Measurements from ENCODE around the gene GGT6.
"Not testable (repeated sequence)": the region's sequence is repeated elsewhere in the genome, so short reads cannot be mapped to it uniquely, and the experiment has no call there.

GGT6 gene

GRCh38 chr17:4591529-4591928 lies 31.2 kb upstream of the GGT6 start:
- no peak for DNase-seq

DNA sequence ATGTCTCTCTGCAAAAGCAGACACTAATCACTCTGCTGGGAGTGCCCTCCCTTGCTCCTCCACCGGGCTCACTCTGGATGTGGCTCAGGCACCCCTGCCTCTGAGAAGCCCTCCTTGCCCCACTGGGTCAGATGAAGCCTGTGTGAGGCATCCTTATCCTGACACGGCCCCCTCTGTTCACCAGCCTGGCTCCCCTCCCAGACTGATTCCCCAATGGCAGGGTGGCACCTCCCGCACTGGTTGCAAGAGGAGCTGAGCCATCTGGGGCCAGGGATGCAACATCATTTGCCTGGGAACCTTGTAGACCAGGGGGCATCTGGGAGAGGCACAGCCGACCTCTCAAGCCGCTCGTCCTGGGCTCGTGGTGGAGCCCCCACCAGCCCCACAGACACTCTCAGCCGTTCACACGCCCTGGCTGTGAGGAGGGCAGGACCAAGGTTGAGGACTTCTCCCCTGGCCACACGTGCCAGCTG lies 30.6 kb upstream of the GGT6 start:
- peak; percentile 23 for DNase-seq

GRCh38 chr17:4590042-4590441 lies 29.7 kb upstream of the GGT6 start:
- not testable (repeated sequence) for DNase-seq

GRCh38 chr17:4588898-4589625 lies 28.7 kb upstream of the GGT6 start:
- DNase-seq: no peak

- no peak for DNase-seq
Measured at GRCh38 chr17:4588391-4588790, 28.0 kb upstream of the GGT6 start.

DNA sequence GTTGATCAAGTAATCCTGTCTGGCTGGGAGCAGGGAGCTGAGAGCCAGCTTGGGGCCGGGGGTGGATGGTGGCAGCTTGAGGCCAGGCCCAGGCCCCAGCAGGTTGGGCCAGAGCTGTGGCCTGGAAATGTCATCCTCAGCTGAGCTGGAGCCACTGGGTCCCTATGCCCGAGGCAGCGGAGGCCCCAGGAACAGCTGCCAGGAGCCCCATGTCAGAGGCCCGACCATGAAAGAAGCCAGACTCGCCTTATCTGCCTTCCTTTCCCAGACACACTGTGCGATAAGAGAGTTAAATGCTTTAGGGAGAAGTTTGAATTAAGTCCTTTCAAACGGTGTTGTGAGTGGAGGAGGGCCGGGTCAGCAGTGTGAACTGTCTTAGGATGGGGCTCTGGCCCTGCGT lies 27.4 kb upstream of the GGT6 start:
- DNase-seq: no peak

DNA sequence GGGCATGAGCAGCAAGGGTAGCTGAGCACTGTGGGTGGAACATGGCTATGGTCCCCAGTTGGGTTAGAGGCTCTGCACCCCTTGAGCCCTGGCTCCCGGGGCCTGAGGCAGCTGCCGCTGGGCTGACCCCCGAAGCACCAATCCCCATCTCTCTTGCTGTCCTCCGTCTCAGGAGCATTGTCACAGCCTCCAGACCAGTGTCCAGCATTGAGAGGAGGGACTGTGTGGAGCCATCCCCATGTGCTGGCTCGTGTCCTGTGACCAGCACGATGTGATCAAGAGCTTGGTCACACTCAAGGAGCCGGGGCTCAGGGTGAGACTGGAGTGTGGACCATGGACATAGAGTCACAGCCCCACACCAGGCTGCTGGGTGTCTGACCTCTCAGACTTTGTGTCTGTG lies 26.8 kb upstream of the GGT6 start:
- no peak for DNase-seq

- DNase-seq: no peak
Measured at GRCh38 chr17:4586043-4586442, 25.7 kb upstream of the GGT6 start.

GRCh38 chr17:4585638-4585994 lies 25.2 kb upstream of the GGT6 start:
- no peak for DNase-seq

DNA sequence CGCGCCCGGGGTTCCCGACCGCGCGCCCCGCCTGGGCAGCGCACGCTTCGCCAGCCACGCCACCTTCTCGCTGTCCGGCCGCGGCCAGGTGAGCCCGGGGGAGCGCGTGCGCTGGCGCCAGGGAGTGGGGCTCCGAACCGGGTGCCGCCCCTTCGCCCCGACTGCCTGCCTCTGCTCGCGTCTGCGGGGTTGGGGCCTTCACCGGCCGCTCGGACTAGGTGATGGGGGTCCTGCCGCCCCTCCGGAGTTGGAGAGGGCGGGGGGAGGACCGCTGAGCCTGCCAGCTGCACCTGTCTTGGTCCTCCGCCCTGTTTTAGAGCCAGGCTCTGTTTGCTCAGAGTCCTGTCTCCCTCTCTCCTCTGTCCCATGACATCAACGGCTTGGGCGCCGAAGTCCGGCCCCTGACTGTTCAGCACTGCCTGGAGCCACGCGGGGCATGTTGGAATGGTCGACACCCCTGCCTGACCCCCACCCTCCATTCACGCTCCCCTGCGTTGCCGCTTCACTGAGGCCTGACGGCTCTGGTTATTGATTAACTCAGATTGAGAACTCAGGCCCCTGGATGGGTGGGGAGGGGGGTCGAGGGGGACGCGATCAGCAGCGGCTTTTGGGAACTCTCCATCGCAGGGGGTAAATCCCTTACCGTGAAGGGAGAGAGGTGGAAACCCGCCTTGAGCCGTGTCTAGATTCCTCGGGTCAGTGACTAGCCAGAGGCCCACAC lies 24.7 kb upstream of the GGT6 start:
- no peak for DNase-seq

- no peak for DNase-seq
Measured at GRCh38 chr17:4584101-4584916, 23.9 kb upstream of the GGT6 start, which contains the start of gene SMTNL2. SMTNL2 (plus strand) TSS chr17:4584529; CDS start chr17:4584606, 77 bp downstream.

DNA sequence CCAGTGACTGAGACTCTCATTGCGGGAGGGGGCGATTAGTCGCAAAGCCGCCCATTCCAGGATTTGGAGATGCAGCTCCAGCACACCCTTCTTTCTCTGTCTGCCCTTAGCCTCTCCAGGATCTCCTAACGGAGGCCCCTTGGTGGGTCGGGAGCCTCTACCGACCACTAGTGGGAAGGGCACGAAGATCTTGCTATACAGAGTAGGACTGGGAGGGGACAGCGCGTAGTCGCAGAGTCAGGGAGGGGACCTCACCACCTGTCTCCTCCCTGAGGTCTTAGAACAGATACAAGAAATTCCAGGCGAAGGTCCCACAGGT lies 23.4 kb upstream of the GGT6 start:
- peak; percentile 83 for DNase-seq

DNA sequence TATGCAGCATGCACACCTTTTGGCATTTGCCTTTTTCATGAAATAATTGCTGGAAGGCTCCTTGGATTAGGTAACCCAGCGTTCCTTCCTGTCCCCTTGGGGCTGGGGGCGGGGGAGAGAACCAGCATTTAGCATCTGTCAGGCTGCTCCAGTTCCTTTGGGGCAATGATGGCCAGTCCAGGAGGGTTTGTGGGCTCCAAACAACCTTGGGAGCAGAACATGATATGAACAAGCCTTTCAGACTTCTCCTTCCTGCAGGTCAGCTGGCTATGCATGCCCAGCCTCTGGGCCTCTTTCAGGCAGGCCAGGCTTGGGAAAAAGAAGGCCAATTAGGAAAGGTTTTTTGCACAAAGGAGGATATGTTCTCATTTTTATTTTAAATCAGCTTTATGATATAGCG lies 22.8 kb upstream of the GGT6 start:
- DNase-seq: no peak

GRCh38 chr17:4582691-4583090 lies 22.3 kb upstream of the GGT6 start:
- DNase-seq: no peak

GRCh38 chr17:4582101-4582501 lies 21.7 kb upstream of the GGT6 start:
- DNase-seq: no peak

GRCh38 chr17:4580291-4580690 lies 19.9 kb upstream of the GGT6 start:
- DNase-seq: no peak

DNA sequence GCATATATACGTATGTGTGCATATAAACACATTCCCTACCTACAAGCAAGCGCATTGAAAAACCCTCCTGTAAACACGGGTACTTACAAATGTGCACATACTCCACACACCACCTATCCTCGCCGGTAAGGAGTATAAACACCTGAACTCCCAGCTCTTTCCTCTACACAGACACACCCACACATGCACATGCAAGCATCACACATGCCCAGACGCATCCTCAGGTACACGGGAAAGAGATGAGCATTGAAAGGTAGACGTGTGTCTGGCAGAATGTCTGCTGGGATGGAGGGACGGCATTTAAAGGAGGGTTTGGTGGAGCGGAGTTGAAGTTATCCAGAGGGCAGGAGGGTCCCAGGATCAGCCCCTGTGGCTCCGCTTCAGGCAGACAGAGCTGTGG lies 19.3 kb upstream of the GGT6 start:
- DNase-seq: no peak

GRCh38 chr17:4578349-4578748 lies 18.0 kb upstream of the GGT6 start:
- not testable (repeated sequence) for DNase-seq

- DNase-seq: no peak
Measured at GRCh38 chr17:4577386-4577993, 17.1 kb upstream of the GGT6 start.

GRCh38 chr17:4576729-4577322 lies 16.4 kb upstream of the GGT6 start:
- DNase-seq: no peak

DNA sequence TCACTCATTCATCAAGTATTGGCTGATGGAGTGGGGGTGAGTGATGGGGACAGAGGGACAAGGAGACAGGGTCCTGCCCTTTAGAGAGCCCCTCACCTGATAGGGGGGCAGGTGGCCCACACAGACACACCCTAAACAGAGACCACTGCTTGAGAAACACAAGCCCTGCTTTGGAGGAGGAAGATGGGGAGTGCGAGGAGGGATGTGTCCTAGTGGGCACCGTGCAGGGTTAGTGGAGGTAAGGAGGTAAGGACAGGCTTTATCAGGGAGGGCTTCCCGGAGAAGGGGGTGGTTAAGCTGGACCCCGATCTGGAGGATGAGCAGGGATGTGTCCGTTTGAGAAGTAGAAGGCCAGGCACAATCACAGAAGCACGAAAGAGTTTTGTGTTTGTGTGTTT lies 15.8 kb upstream of the GGT6 start:
- no peak for DNase-seq

GRCh38 chr17:4574448-4575045 lies 14.2 kb upstream of the GGT6 start:
- DNase-seq: no peak

DNA sequence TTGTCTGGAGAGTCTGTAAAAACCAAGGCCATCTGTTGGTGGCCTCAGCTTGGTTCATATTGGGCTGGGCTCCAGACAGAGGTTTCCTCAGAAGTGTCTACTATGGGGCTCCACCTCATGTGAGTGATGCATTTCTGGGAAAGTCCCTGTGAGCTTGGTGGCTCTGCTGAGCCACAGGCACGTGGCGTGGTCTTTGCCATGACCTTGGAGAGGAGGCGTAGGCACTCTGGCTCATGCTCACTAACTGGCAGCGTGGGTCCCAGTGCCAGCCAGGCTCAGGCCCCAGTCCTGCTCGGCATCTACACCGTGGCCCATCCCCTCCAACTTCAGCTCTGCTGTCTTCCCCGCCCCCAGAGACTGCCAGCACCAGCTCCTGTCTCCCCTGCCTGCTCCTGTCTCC lies 13.3 kb upstream of the GGT6 start:
- no peak for DNase-seq

Measured in NCI-H1694 treated with DMSO at 0.1 percent for 48 hours (cell line).